Skeletal muscle cell (primary cell): Measurements from ENCODE around the gene TAS2R1.

Source experiments
- DNase-seq: peaks from one replicate; pipeline ENCODE4 v3.0.0-alpha.2; 2010; ENCODE audit warnings: low read depth
- H3K4me3 ChIP-seq: 2 replicates; pipeline ENCODE4 v1.5.1; 2011; ENCODE audit warnings: low read depth, mild to moderate bottlenecking, control low read depth, low read length, moderate library complexity

Gene TAS2R1, protein sequence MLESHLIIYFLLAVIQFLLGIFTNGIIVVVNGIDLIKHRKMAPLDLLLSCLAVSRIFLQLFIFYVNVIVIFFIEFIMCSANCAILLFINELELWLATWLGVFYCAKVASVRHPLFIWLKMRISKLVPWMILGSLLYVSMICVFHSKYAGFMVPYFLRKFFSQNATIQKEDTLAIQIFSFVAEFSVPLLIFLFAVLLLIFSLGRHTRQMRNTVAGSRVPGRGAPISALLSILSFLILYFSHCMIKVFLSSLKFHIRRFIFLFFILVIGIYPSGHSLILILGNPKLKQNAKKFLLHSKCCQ

GRCh38 chr5:9630251-9630650 lies at the start of gene TAS2R1:
Gene TAS2R1 (minus strand): TSS chr5:9630351. CDS start chr5:9630032, 319 bp downstream.
- H3K4me3 ChIP-seq: no peak within 1 kb of the TSS
- no peak for DNase-seq

- H3K4me3 ChIP-seq: no peak overlapping the region
- no peak for DNase-seq
These were observed 40.2 kb upstream of the TAS2R1 start for GRCh38 chr5:9670371-9670770.

GRCh38 chr5:9667906-9668305 lies 37.8 kb upstream of the TAS2R1 start:
- H3K4me3 ChIP-seq: no peak overlapping the region
- DNase-seq: no peak

- no peak overlapping the region for H3K4me3 ChIP-seq
- no peak for DNase-seq
These were observed 33.7 kb upstream of the TAS2R1 start for GRCh38 chr5:9663891-9664290.

DNA sequence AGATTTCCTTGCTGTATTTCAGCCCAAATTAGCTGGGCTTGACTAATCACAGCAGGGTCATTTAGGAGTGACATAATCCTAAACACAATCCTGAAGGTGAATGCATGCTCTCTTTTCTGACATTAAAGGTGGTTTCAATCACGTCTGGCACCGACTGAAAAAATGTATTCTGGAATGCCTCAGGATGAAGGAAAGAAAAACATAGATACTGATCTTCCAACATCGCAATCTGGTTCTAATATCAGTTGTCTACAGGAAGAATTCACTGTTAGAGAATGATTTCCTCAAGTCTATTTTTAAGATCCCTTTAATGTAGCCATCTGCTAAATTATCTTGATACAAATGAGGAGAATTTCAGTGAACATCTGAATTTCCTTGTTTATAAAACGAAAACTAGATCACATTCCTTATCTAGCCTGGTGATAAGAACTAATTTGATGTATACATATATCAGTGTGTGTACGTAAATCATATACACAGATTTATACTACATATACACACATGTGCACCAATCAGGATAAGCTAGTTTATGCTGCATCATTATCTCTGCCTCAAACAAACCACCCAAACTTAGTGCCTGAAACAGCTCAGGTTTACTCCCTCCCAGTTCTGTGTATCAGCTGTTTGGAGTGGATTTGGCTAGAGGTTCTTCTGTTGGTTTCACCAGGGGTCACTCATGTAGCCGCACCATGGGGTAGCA lies 31.3 kb upstream of the TAS2R1 start:
- no peak for DNase-seq
- no peak overlapping the region for H3K4me3 ChIP-seq

- no peak overlapping the region for H3K4me3 ChIP-seq
- peak; percentile 16 for DNase-seq
These were observed 28.6 kb upstream of the TAS2R1 start for GRCh38 chr5:9658706-9659105.

- DNase-seq: no peak
- no peak overlapping the region for H3K4me3 ChIP-seq
These were observed 27.7 kb upstream of the TAS2R1 start for GRCh38 chr5:9657819-9658218.

GRCh38 chr5:9655641-9656040 lies 25.5 kb upstream of the TAS2R1 start:
- H3K4me3 ChIP-seq: no peak overlapping the region
- no peak for DNase-seq

DNA sequence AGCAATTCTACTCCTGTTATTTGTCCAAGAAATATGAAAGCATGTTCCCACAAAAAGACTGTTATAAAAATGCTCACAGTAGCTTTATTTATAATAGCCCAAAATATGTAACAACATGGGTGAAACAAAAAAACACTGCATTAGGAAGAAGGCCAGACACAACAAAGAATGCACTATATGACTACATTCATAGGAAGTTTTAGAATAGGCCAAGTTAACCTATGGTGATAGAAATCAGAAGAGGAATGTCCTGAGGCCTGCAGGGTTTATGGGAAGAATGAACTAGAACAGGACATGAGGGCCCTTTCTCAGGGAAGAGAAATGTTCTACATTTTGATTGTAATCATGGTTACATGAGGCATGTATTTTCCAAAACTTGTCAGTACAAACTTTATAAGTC lies 24.7 kb upstream of the TAS2R1 start:
- no peak overlapping the region for H3K4me3 ChIP-seq
- DNase-seq: peak; percentile 31

DNA sequence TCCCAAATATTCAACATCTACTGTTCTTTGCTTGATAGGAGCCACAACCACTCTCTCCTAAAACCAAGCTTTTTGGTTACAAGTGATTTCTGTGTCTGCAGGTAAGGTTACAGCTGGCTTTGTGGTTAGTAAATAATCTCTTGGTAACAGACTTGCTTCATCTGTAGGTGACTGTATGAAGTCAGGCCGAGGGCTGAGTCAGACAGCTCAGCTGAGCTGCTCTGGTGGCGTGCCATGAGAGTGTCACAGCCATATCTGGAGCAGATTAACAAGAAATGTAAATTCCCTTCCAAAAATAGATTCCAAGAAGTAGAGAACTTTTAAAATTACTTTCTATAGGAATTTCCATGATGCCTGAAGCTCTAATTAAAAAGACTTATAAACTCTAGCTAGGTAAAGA lies 23.7 kb upstream of the TAS2R1 start:
- DNase-seq: peak; percentile 54
- no peak overlapping the region for H3K4me3 ChIP-seq

DNA sequence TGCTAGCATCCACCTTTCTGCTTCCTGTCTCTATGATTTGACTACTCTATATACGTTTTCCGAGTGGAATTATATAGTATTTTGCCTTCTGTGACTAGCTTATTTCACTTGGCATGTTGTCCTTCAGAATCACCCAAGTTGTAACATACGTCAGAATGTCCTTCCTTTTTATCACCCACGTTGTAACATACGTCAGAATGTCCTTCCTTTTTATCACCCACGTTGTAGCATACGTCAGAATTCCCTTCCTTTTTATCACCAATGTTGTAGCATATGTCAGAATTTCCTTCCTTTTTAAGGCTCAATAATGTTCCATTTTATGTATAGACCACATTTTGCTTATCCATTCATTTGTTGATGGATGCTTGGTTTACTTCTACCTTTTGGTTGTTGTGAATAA lies 22.9 kb upstream of the TAS2R1 start:
- H3K4me3 ChIP-seq: no peak overlapping the region
- DNase-seq: no peak

DNA sequence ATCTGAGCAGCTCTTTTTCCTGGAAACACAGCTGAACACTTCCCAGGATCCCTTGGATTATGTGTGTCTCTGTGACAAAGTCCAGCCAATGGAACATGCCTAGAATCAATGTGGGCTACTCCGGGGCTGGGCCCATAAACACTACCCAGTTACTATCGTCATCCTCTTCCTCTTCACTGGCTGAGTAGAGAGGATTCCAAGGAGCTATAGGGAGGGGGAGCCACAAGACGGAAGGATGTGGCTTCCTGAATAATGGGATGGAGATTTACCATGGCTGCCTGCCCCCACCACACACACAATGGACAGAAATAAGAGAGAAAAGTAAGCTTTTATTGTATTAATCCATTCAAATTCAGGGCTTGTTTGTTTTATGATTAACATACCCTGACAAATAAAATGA lies 22.1 kb upstream of the TAS2R1 start:
- H3K4me3 ChIP-seq: no peak overlapping the region
- no peak for DNase-seq

DNA sequence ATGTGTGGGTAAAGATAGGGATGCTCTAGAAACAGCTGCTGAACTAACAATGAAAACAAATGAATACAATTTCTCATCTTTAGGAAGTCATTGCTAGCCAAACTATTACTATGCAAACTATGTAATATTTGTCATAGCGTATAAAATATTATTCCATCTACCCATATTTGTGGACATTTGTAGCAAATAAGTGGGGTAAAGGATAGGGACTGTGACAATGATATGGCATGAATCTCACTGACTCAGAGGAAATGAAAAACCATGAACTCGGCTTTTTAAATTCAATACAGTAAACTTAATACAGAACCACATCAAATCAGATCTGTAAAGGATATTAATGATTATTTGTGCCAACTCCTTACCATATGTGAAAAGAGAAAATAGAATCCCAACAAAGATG lies 16.7 kb upstream of the TAS2R1 start:
- H3K4me3 ChIP-seq: no peak overlapping the region
- DNase-seq: no peak

GRCh38 chr5:9644630-9645029 lies 14.5 kb upstream of the TAS2R1 start:
- no peak for DNase-seq

DNA sequence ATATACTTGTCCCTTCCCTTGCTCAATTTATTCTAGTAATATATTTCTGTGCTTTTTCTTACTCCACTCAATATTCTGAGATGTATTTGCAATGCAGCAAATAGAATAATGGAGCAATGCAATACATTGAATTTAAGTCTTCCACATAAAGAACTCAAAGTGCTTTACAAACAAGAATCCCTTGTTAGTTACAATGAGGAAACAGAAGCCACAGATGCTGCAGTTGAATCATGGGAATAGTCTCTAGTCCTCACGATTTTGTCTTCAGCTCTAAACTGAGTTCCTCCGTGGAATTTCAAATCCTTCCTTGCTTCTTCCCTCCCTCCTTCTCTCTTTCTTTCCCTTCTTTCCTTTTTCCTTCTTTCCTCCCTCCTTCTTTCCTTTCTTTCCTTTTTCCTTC lies 12.5 kb upstream of the TAS2R1 start:
- H3K4me3 ChIP-seq: no peak overlapping the region
- no peak for DNase-seq

More at GRCh38 chr5:9644630-9645029, 14.5 kb upstream of the TAS2R1 start:
- no peak overlapping the region for H3K4me3 ChIP-seq

DNA sequence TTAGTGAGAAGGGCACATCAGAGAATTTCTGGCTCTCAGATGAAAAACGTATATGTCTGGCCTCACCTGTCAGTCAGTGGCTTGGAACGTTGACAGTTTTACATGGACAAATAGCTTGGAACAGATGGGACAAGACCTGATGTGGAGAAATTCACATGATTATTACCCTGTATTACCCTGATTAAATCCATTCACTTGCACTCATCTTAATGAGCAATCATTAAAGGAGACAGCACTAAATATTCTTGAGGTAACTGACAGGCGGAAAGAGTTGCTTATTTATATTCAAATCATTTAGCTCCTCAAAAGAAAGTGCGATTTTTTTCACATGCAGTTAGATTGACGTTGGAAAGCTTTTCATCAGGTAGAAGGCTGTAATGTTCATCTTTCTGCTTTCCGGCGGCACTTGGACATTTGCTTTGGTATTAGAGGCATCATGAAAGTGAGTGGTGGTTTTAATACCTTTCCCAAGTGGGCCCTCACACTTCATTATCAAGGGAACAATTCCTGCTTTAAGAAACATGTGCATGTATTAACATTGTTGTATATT lies 11.7 kb upstream of the TAS2R1 start:
- DNase-seq: no peak
- no peak overlapping the region for H3K4me3 ChIP-seq

DNA sequence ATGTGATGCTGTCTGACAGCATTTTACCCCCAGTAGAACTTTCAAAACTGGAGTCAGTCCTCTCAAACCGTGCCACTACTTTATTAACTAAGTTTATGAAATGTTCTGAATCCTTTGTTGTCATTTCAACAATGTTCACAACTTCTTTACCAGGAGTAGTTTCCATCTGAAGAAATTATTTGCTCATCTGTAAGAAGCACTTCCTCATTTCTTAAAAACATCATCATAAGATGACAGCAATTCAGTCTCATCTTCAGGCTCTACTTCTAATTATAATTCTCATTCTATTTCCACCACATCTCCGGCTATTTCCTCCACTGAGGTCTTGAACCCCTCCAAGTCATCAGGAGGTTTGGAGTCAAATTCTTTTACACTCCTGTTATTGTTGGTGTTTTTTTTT lies 2.3 kb upstream of the TAS2R1 start:
- no peak overlapping the region for H3K4me3 ChIP-seq
- DNase-seq: no peak

- H3K4me3 ChIP-seq: no peak overlapping the region
- no peak for DNase-seq
These were observed 2.6 kb downstream of the TAS2R1 start for GRCh38 chr5:9627541-9627940.

- no peak overlapping the region for H3K4me3 ChIP-seq
- DNase-seq: no peak
These were observed 3.2 kb downstream of the TAS2R1 start for GRCh38 chr5:9626955-9627354.

DNA sequence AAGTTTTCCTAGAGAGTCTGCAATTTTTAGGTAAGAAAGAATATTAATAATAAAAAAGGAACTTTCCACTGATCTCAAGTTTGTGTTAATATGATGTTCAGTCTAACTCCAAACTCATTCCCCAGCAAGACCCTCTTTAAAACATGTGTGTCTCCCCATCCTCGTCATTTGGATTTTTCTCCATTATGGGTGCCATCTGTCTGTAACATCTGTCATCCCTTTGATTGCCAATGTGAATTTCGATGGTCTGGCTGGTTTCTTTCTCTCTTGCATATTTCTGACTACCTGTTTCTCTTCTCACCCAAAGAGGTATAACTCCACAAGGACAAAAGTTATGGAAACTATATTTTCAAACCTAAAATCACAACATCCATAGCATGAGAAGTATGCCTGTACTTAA lies 4.4 kb downstream of the TAS2R1 start:
- DNase-seq: no peak

DNA sequence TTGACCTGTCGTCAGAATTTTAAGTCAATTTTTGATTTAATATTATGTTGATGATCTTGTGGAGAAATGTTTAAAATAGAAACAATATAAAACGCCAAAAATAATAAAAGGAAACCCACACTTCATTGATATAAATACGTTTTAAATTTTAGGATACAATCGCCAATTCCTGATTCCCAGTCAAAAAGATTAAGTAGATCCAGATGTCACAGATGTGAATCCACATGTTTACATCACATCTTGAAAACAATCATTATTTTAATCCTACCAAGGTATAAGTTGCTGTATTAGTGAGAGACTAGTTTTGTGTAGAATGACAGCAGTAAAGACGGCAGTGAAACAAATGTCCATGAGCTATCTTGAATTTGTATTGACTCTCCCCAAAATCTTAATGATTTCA lies 4.9 kb downstream of the TAS2R1 start:
- no peak overlapping the region for H3K4me3 ChIP-seq
- DNase-seq: no peak

More for the DNA sequence above, 4.4 kb downstream of the TAS2R1 start:
- no peak overlapping the region for H3K4me3 ChIP-seq
